Measurements from ENCODE around the gene SFXN2. TPM values are rescaled to one million over a fixed set of nuclear protein-coding genes. Genes with fewer than 3 reads are reported as not detected.

Gene SFXN2
- polyA plus RNA-seq, 2 of the 4 experiments (the other 2 are of a cell fraction), result 5.6 to 7.4 TPM

- no peak for ATAC-seq
- DNase-seq (ENCODE audit: low read depth in 1 of 2, low spot score in 1 of 2), result no peak
- FAIRE-seq, result no peak
- no peaks in the 10 kb centered on the region for H3K9me3 ChIP-seq
- WGBS (ENCODE audit: missing lambda C conversion rate), result 92% methylated on average over 3 of the region's 3 CpGs
- H3K4me3 ChIP-seq, result no peak overlapping the region
- TF ChIP-seq HES2 (IDR thresholded peaks at IDR 0.05) (no peak), RFX5 (IDR thresholded peaks at IDR 0.05) (no peak), ZC3H11A (IDR thresholded peaks at IDR 0.05) (no peak), USF2 (IDR thresholded peaks at IDR 0.05) (no peak), REST (IDR thresholded peaks at IDR 0.05) (no peak), FOSB (CRISPR knock-in tag; IDR thresholded peaks at IDR 0.05) (no peak), HOXB5 (CRISPR knock-in tag; IDR thresholded peaks at IDR 0.05) (no peak), ZFP36 (IDR thresholded peaks at IDR 0.05; ENCODE audit: borderline replicate concordance, partially characterized antibody) (no peak), ZNF302 (CRISPR knock-in tag; IDR thresholded peaks at IDR 0.05) (no peak), CHD4 (IDR thresholded peaks at IDR 0.05; ENCODE audit: borderline replicate concordance) (no peak), MYC (IDR thresholded peaks at IDR 0.05; ENCODE audit: borderline replicate concordance, low read length) (no peak), ELK1 (IDR thresholded peaks at IDR 0.05; ENCODE audit: low read depth, low read length) (no peak)
- H3K4me1 ChIP-seq, result peaks cover 4% of the 10 kb centered on the region; the same call in 1 of the 3 replicates
- H3K4me2 ChIP-seq, result no peak overlapping the region
- ChIA-PET CTCF (interaction anchor here (0.6 to 1.4 kb wide), 5 partner anchors 8 to 216 kb away, joined by 3 to 6 read pairs (median 3); no protein-coding TSS in a partner anchor), POLR2A (interaction anchor here (0.6 to 0.7 kb wide), 2 partner anchors 11 to 189 kb away, joined by 5 to 10 read pairs; no protein-coding TSS in a partner anchor)
- peak overlapping the region in 1 of 2 experiments; percentile 26; a peak in 3 of 6 replicates for H3K27ac ChIP-seq
These were observed 5.9 kb downstream of the SFXN2 start for GRCh38 chr10:102720337-102720736.

- Histone ChIP-seq H3K9me3 (no peaks in the 10 kb centered on the region), H3K4me1 (no peaks in the 10 kb centered on the region; the same call in 2 of the 3 replicates), H3K27ac (peak overlapping the region in 1 of 2 experiments; percentile 26; a peak in 3 of 6 replicates), H3K4me2 (no peak overlapping the region), H3K4me3 (no peak overlapping the region)
- WGBS (ENCODE audit: missing lambda C conversion rate), result 79% methylated on average over 6 of the region's 6 CpGs
- no peak for DNase-seq (ENCODE audit: low read depth in 1 of 2, low spot score in 1 of 2)
- TF ChIP-seq REST (IDR thresholded peaks at IDR 0.05) (no peak), KDM1A (IDR thresholded peaks at IDR 0.05; ENCODE audit: low read depth) (no peak), HES2 (IDR thresholded peaks at IDR 0.05) (no peak), POLR2AphosphoS2 (conservative IDR thresholded peaks at IDR 0.05; ENCODE audit: low read length) (no peak), E2F6 (IDR thresholded peaks at IDR 0.05; ENCODE audit: borderline replicate concordance, low read depth) (no peak), HOXB13 (CRISPR knock-in tag; IDR thresholded peaks at IDR 0.05; ENCODE audit: low read depth) (no peak), CBX8 (IDR thresholded peaks at IDR 0.05) (no peak), HOXA7 (CRISPR knock-in tag; IDR thresholded peaks at IDR 0.05) (no peak), USF2 (IDR thresholded peaks at IDR 0.05) (no peak)
- ChIA-PET POLR2A (no interaction called here), CTCF (interaction anchor here (0.7 to 1.4 kb wide), 4 partner anchors 42 to 217 kb away, joined by 3 to 6 read pairs (median 4); no protein-coding TSS in a partner anchor)
- no peak for FAIRE-seq
- no peak for ATAC-seq
These were observed 6.4 kb downstream of the SFXN2 start for GRCh38 chr10:102720775-102721301.
